Stimulated activated naive CD8-positive, alpha-beta T cell treated with anti-CD3 and anti-CD28 coated beads, Interleukin-15, amount 100 ng/mL, for 72 hours (primary cell): Measurements from ENCODE around the gene KAT7.

ENCODE experiments used
- ATAC-seq: fragments of 150-1000 bp; cut with Tn5 transposase; 2 replicates; pipeline ENCODE4 v1.10.0; 2021; ENCODE audit warnings: mild to moderate bottlenecking, moderate library complexity
- DNase-seq, 2 donors: peaks; one replicate each; pipeline ENCODE4 v3.0.0; 2021 to 2022
- H3K27ac Mint-ChIP-seq, 2 donors: one replicate each; pipeline ENCODE4 v1.8.0; 2022; ENCODE audit warnings: mild to moderate bottlenecking in 2 of 2, mixed read lengths in 2 of 2, moderate library complexity in 2 of 2
- H3K27me3 Mint-ChIP-seq: one replicate; pipeline ENCODE4 v1.8.0; 2022; ENCODE audit warnings: mixed read lengths
- H3K4me1 Mint-ChIP-seq: one replicate; pipeline ENCODE4 v1.8.0; 2022; ENCODE audit warnings: mild to moderate bottlenecking, mixed read lengths
- H3K4me3 Mint-ChIP-seq, 2 donors: one replicate each; pipeline ENCODE4 v1.8.0; 2022; ENCODE audit warnings: mild to moderate bottlenecking in 2 of 2, mixed read lengths in 2 of 2, moderate library complexity in 1 of 2
- H3K9me3 Mint-ChIP-seq, 2 donors: one replicate each; pipeline ENCODE4 v1.8.0; 2022; ENCODE audit warnings: mixed read lengths in 2 of 2

Gene KAT7

GRCh38 chr17:49859991-49860953, 71.8 kb downstream of the KAT7 start:
- ATAC-seq (no peak), DNase-seq (no peak)
- no peak overlapping the region for H3K27ac Mint-ChIP-seq

GRCh38 chr17:49861150-49861884, 72.8 kb downstream of the KAT7 start:
- H3K27me3 Mint-ChIP-seq, result peaks cover 10% of the 10 kb centered on the region
- peak; percentile 23 to 41 for DNase-seq
- ATAC-seq, result peak; percentile 37
- peaks cover 4% of the 10 kb centered on the region for H3K4me1 Mint-ChIP-seq
- no peak overlapping the region for H3K27ac Mint-ChIP-seq
- no peak overlapping the region for H3K4me3 Mint-ChIP-seq
- H3K9me3 Mint-ChIP-seq, result no peaks in the 10 kb centered on the region

More at GRCh38 chr17:49859991-49860953, 71.8 kb downstream of the KAT7 start:
- peaks cover 10% of the 10 kb centered on the region for H3K27me3 Mint-ChIP-seq
- H3K4me3 Mint-ChIP-seq, result no peak overlapping the region
- H3K4me1 Mint-ChIP-seq, result peaks cover 4% of the 10 kb centered on the region
- H3K9me3 Mint-ChIP-seq, result no peaks in the 10 kb centered on the region

- H3K27me3 Mint-ChIP-seq, result peaks cover 10% of the 10 kb centered on the region
- H3K27ac Mint-ChIP-seq, result no peak overlapping the region
Observed at GRCh38 chr17:49862781-49863331, 74.4 kb downstream of the KAT7 start.

GRCh38 chr17:49866019-49866380, 77.5 kb downstream of the KAT7 start:
- ATAC-seq (no peak), DNase-seq (no peak)
- Mint-ChIP-seq H3K4me3 (no peak overlapping the region), H3K9me3 (no peaks in the 10 kb centered on the region), H3K27me3 (no peaks in the 10 kb centered on the region), H3K27ac (no peak overlapping the region), H3K4me1 (peaks cover 12% of the 10 kb centered on the region)

More at GRCh38 chr17:49862781-49863331, 74.4 kb downstream of the KAT7 start:
- Mint-ChIP-seq H3K9me3 (no peaks in the 10 kb centered on the region), H3K4me1 (peaks cover 4% of the 10 kb centered on the region), H3K4me3 (no peak overlapping the region)
- DNase-seq (no peak), ATAC-seq (no peak)

GRCh38 chr17:49866882-49867413, 78.5 kb downstream of the KAT7 start:
- no peaks in the 10 kb centered on the region for H3K9me3 Mint-ChIP-seq
- no peak overlapping the region for H3K4me3 Mint-ChIP-seq
- DNase-seq (no peak), ATAC-seq (no peak)
- H3K27ac Mint-ChIP-seq, result no peak overlapping the region
- H3K4me1 Mint-ChIP-seq, result peaks cover 8% of the 10 kb centered on the region
- no peaks in the 10 kb centered on the region for H3K27me3 Mint-ChIP-seq

- H3K27ac Mint-ChIP-seq, result peak overlapping the region in 1 of 2 donors; percentile 71
- no peak for ATAC-seq
- no peak for DNase-seq
- H3K4me1 Mint-ChIP-seq, result peaks cover 24% of the 10 kb centered on the region
- no peak overlapping the region for H3K4me3 Mint-ChIP-seq
- H3K27me3 Mint-ChIP-seq, result no peaks in the 10 kb centered on the region
- no peaks in the 10 kb centered on the region for H3K9me3 Mint-ChIP-seq
Observed at GRCh38 chr17:49869038-49869374, 80.5 kb downstream of the KAT7 start.

- Mint-ChIP-seq H3K9me3 (no peaks in the 10 kb centered on the region), H3K4me1 (peaks cover 24% of the 10 kb centered on the region), H3K27ac (peak overlapping the region in 1 of 2 donors; percentile 35), H3K4me3 (no peak overlapping the region), H3K27me3 (no peaks in the 10 kb centered on the region)
- ATAC-seq (no peak), DNase-seq (no peak)
Observed at GRCh38 chr17:49870298-49870697, 81.8 kb downstream of the KAT7 start.

- no peak overlapping the region for H3K27ac Mint-ChIP-seq
- no peak overlapping the region for H3K4me3 Mint-ChIP-seq
- ATAC-seq (no peak), DNase-seq (no peak)
- H3K9me3 Mint-ChIP-seq, result no peaks in the 10 kb centered on the region
- no peaks in the 10 kb centered on the region for H3K27me3 Mint-ChIP-seq
- peaks cover 24% of the 10 kb centered on the region for H3K4me1 Mint-ChIP-seq
Observed at GRCh38 chr17:49871211-49871610, 82.7 kb downstream of the KAT7 start.

- peak overlapping the region in 1 of 2 donors; percentile 61 for H3K4me3 Mint-ChIP-seq
Observed at GRCh38 chr17:49872754-49873377, 84.4 kb downstream of the KAT7 start.

GRCh38 chr17:49873466-49873865, 85.0 kb downstream of the KAT7 start:
- Mint-ChIP-seq H3K4me3 (no peak overlapping the region), H3K9me3 (no peaks in the 10 kb centered on the region), H3K27ac (peak overlapping the region in 1 of 2 donors; percentile 9), H3K27me3 (peaks cover 8% of the 10 kb centered on the region), H3K4me1 (peaks cover 24% of the 10 kb centered on the region)
- ATAC-seq, result no peak
- no peak for DNase-seq

More at GRCh38 chr17:49872754-49873377, 84.4 kb downstream of the KAT7 start:
- no peak for DNase-seq
- Mint-ChIP-seq H3K27me3 (peaks cover 3% of the 10 kb centered on the region), H3K4me1 (peaks cover 24% of the 10 kb centered on the region), H3K9me3 (no peaks in the 10 kb centered on the region), H3K27ac (peak overlapping the region; percentile 9 to 69)
- peak; percentile 63 for ATAC-seq

GRCh38 chr17:49873926-49874325, 85.4 kb downstream of the KAT7 start:
- DNase-seq (no peak), ATAC-seq (no peak)
- no peak overlapping the region for H3K4me3 Mint-ChIP-seq
- no peaks in the 10 kb centered on the region for H3K9me3 Mint-ChIP-seq
- H3K27me3 Mint-ChIP-seq, result peaks cover 10% of the 10 kb centered on the region
- H3K4me1 Mint-ChIP-seq, result peaks cover 19% of the 10 kb centered on the region
- H3K27ac Mint-ChIP-seq, result no peak overlapping the region

GRCh38 chr17:49874911-49875310, 86.4 kb downstream of the KAT7 start:
- H3K4me3 Mint-ChIP-seq, result no peak overlapping the region
- peaks cover 20% of the 10 kb centered on the region for H3K4me1 Mint-ChIP-seq
- peaks cover 19% of the 10 kb centered on the region for H3K27me3 Mint-ChIP-seq
- no peak for ATAC-seq
- no peak overlapping the region for H3K27ac Mint-ChIP-seq
- no peak for DNase-seq
- H3K9me3 Mint-ChIP-seq, result no peaks in the 10 kb centered on the region

- Mint-ChIP-seq H3K4me3 (no peak overlapping the region), H3K9me3 (no peaks in the 10 kb centered on the region), H3K27me3 (peaks cover 27% of the 10 kb centered on the region), H3K4me1 (peaks cover 26% of the 10 kb centered on the region), H3K27ac (no peak overlapping the region)
- ATAC-seq, result no peak
- DNase-seq, result no peak
Observed at GRCh38 chr17:49875685-49876084, 87.2 kb downstream of the KAT7 start.

- DNase-seq (no peak), ATAC-seq (no peak)
- H3K4me3 Mint-ChIP-seq, result no peak overlapping the region
- H3K27me3 Mint-ChIP-seq, result peaks cover 59% of the 10 kb centered on the region
- H3K27ac Mint-ChIP-seq, result no peak overlapping the region
- H3K4me1 Mint-ChIP-seq, result peaks cover 14% of the 10 kb centered on the region
- no peaks in the 10 kb centered on the region for H3K9me3 Mint-ChIP-seq
Observed at GRCh38 chr17:49878931-49879904, 90.7 kb downstream of the KAT7 start.
